Activated CD8-positive, alpha-beta T cell treated with anti-CD3 and anti-CD28 coated beads for 36 hours (primary cell): ENCODE data around the gene SLC30A5. TPM values are rescaled to one million over a fixed set of nuclear protein-coding genes. Genes with fewer than 3 reads are reported as not detected.

Experiments used
- ATAC-seq: fragments of 200-7000 bp; cut with Tn5 transposase; one replicate; pipeline ENCODE4 v1.10.0; 2021; ENCODE audit warnings: mild to moderate bottlenecking, moderate library complexity
- CTCF ChIA-PET: fragments of 350-600 bp; sonication (Branson Sonifier 250); formaldehyde crosslinking; loops from one replicate; lab custom pipeline; 2021; ENCODE audit warnings: antibody characterized with exemption; lab: Charles Lee
- POLR2A ChIA-PET: fragments of 350-600 bp; sonication (Branson Sonifier 250); formaldehyde crosslinking; loops from one replicate; lab custom pipeline; 2021; ENCODE audit warnings: antibody characterized with exemption; lab: Charles Lee
- DNase-seq: peaks from one replicate; pipeline ENCODE4 v3.0.0-alpha.2; 2020
- H3K27ac Mint-ChIP-seq: one replicate; pipeline ENCODE4 v1.8.0; 2021; ENCODE audit warnings: mild to moderate bottlenecking, mixed read lengths
- H3K27me3 Mint-ChIP-seq: one replicate; pipeline ENCODE4 v1.8.0; 2021; ENCODE audit warnings: mixed read lengths
- H3K36me3 Mint-ChIP-seq: one replicate; pipeline ENCODE4 v1.8.0; 2021; ENCODE audit warnings: low read depth, mixed read lengths
- H3K4me1 Mint-ChIP-seq: one replicate; pipeline ENCODE4 v1.8.0; 2021; ENCODE audit warnings: low read depth, mixed read lengths
- H3K4me3 Mint-ChIP-seq: one replicate; pipeline ENCODE4 v1.8.0; 2021; ENCODE audit warnings: mild to moderate bottlenecking, moderate library complexity, mixed read lengths
- H3K9me3 Mint-ChIP-seq: one replicate; pipeline ENCODE4 v1.8.0; 2021; ENCODE audit warnings: mixed read lengths
- intact Hi-C: fragments of 100-400 bp; cut with micrococcal nuclease; formaldehyde crosslinking; loops from one replicate; pipeline ENCODE4 v1.10.0; 2022
- total RNA-seq, 2 experiments: library from RNA; stranded (reverse); gene quantifications; one replicate each; pipeline ENCODE4 v1.2.3, GENCODE V29; 2021
- TF ChIP-seq, protein P1 (sequence below): fragments of 200-600 bp; IDR thresholded peaks from one replicate; pipeline ENCODE4 v1.8.0; 2022; ENCODE audit warnings: antibody characterized with exemption, mild to moderate bottlenecking

Gene SLC30A5
- total RNA-seq, 2 experiments from 2014 or later = 33.0 to 40.1 TPM

DNA sequence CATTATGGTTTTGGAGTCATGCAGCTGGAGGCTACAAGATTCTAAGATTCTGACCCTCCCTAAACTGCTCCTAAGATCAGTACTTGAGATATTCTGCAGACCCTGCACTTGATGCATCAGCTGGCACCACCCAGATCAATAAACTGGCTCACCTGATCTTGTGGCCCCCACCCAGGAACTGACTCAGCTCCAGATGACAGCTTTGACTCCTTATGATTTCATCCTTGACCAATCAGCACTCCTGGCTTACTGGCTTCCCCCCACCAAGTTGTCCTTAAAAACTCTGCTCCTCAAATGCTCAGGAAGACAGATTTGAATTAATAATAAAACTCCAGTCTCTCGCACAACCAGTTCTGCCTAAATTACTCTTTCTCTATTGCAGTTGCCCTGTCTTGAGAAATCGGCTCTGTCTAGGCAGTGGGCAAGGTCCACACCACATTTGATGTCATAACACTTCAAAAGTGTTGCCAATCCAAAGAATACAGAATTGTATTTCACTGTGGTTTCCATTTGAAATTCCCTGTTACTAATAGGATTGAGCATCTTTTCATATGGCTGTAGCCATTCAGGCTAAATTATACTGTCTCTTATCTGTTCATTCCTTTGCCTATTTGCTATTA is 14.8 kb upstream of the SLC30A5 start:
- ChIA-PET CTCF (no interaction called here), POLR2A (no interaction called here)
- Mint-ChIP-seq H3K27ac (no peak overlapping the region), H3K27me3 (no peaks in the 10 kb centered on the region), H3K4me1 (peaks cover 3% of the 10 kb centered on the region), H3K36me3 (no peaks in the 10 kb centered on the region), H3K4me3 (no peak overlapping the region), H3K9me3 (no peaks in the 10 kb centered on the region)
- DNase-seq (no peak), ATAC-seq (no peak)
- intact Hi-C loops = no loop called here
- TF ChIP-seq, protein P1, sequence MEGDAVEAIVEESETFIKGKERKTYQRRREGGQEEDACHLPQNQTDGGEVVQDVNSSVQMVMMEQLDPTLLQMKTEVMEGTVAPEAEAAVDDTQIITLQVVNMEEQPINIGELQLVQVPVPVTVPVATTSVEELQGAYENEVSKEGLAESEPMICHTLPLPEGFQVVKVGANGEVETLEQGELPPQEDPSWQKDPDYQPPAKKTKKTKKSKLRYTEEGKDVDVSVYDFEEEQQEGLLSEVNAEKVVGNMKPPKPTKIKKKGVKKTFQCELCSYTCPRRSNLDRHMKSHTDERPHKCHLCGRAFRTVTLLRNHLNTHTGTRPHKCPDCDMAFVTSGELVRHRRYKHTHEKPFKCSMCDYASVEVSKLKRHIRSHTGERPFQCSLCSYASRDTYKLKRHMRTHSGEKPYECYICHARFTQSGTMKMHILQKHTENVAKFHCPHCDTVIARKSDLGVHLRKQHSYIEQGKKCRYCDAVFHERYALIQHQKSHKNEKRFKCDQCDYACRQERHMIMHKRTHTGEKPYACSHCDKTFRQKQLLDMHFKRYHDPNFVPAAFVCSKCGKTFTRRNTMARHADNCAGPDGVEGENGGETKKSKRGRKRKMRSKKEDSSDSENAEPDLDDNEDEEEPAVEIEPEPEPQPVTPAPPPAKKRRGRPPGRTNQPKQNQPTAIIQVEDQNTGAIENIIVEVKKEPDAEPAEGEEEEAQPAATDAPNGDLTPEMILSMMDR = no peak

DNA sequence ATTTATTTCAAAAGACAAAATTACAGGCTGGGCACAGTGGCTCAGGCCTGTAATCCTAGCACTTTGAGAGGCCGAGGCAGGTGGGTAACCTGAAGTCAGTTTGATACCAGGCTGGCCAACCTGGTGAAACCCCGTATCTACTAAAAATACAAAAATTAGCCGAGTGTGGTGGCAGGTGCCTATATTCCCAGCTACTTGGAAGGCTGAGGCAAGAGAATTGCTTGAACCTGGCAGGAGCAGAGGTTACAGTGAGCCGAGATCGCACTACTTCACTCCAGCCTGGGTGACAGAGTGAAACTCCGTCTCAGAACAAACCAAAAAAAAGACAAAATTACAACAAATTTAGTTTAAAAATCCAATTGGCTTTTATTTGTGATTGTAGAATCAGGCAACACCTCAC is 14.3 kb upstream of the SLC30A5 start:
- Mint-ChIP-seq H3K27me3 (no peaks in the 10 kb centered on the region), H3K36me3 (no peaks in the 10 kb centered on the region), H3K9me3 (no peaks in the 10 kb centered on the region), H3K4me1 (peaks cover 6% of the 10 kb centered on the region), H3K4me3 (no peak overlapping the region), H3K27ac (no peak overlapping the region)
- CTCF ChIA-PET = no interaction called here
- ATAC-seq (no peak), DNase-seq (no peak)
- POLR2A ChIA-PET = no interaction called here
- TF ChIP-seq, protein P1 = no peak
- intact Hi-C loops = no loop called here

DNA sequence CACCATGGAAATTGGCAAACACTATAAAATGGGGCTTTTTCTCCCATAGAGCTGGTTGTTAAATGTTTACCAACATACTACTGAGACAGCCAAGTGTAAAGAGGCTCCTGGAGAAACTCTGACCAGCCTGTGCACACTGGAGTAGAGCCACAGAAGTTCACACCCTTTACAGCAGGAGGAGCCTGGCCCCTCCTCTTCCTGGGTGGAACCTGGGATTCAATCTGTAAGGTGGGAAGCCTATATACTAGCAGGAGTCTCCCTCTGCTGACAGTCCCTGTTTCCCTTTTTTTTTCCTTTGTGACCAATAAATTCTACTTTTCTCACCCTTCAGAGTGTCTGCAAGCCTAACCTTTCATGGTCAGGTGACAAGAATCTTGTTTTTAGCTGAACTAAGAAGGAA is 10.4 kb upstream of the SLC30A5 start:
- H3K36me3 Mint-ChIP-seq = no peaks in the 10 kb centered on the region
- ChIA-PET POLR2A (interaction anchor here (2.4 kb wide), 1 partner anchor 10 kb away, joined by 7 read pairs; the partner anchor contains the start of gene SLC30A5), CTCF (interaction anchor here (1.7 to 3.6 kb wide), 2 partner anchors 10 to 40 kb away, joined by 9 to 39 read pairs; partner anchors contain the start of gene SLC30A5)
- H3K27ac Mint-ChIP-seq = no peak overlapping the region
- DNase-seq (no peak), ATAC-seq (no peak)
- TF ChIP-seq, protein P1 = no peak
- peaks cover 11% of the 10 kb centered on the region for H3K4me1 Mint-ChIP-seq
- intact Hi-C loops = no loop called here
- H3K4me3 Mint-ChIP-seq = no peak overlapping the region
- no peaks in the 10 kb centered on the region for H3K27me3 Mint-ChIP-seq
- no peaks in the 10 kb centered on the region for H3K9me3 Mint-ChIP-seq

DNA sequence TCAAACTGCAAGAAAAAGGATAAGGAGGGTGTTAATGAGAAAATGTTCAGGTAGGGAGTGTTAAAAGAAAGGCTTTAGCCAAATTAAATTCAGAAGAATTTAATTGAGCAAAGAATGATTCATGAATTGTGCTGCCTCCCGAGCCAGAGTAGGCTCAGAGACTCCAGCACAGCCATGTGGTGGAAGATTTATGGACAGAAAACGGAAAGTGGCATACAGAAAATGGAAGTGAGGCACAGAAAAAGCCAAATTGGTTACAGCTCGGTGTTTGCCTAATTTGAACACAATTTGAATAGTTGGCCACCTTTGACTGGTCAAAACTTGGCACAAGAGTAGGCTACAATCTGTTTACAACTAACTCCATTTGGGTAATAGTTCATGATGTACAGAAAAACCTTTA is 9.6 kb upstream of the SLC30A5 start:
- Mint-ChIP-seq H3K36me3 (no peaks in the 10 kb centered on the region), H3K4me3 (no peak overlapping the region), H3K27me3 (no peaks in the 10 kb centered on the region), H3K27ac (no peak overlapping the region), H3K4me1 (peaks cover 11% of the 10 kb centered on the region), H3K9me3 (no peaks in the 10 kb centered on the region)
- CTCF ChIA-PET = interaction anchor here (1.7 to 3.6 kb wide), 2 partner anchors 9 to 41 kb away, joined by 9 to 39 read pairs; partner anchors contain the start of gene SLC30A5
- intact Hi-C loops = no loop called here
- POLR2A ChIA-PET = interaction anchor here (2.4 kb wide), 1 partner anchor 9 kb away, joined by 7 read pairs; the partner anchor contains the start of gene SLC30A5
- DNase-seq (no peak), ATAC-seq (no peak)
- TF ChIP-seq, protein P1 = no peak

DNA sequence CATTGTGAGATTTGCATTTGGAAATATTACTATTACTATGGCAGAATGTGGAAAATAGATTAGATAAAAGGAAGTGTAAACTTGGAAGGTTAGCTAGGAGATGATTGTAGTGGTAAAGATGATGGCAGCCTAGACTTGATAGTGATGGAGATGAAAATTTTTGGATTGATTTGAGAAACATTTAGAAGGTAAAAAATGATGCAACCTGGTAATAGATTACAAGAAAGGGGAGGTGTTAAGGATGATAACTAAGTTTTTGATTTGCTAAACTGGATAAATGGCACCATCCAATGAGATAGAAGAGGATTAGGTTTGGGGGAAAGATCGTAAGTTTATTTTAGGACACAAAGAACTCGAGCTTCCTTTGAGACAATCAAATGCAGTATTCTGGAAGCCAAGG is 8.9 kb upstream of the SLC30A5 start:
- Mint-ChIP-seq H3K9me3 (no peaks in the 10 kb centered on the region), H3K27ac (no peak overlapping the region), H3K4me1 (peaks cover 11% of the 10 kb centered on the region), H3K4me3 (no peak overlapping the region), H3K36me3 (no peaks in the 10 kb centered on the region), H3K27me3 (no peaks in the 10 kb centered on the region)
- intact Hi-C loops = no loop called here
- no peak for ATAC-seq
- ChIA-PET POLR2A (interaction anchor here (2.4 kb wide), 1 partner anchor 8 kb away, joined by 7 read pairs; the partner anchor contains the start of gene SLC30A5), CTCF (interaction anchor here (1.7 to 3.6 kb wide), 2 partner anchors 9 to 42 kb away, joined by 9 to 39 read pairs; partner anchors contain the start of gene SLC30A5)
- DNase-seq = no peak
- TF ChIP-seq, protein P1 = no peak
